Stimulated activated CD4-positive, alpha-beta T cell treated with anti-CD3 and anti-CD28 coated beads, Interleukin-1b, Interleukin-23, amount 100 ng/mL, for 48 hours (primary cell): ENCODE results near the gene PARD3B.

Experiments used
- DNase-seq: peaks from one replicate; pipeline ENCODE4 v3.0.0-alpha.2; 2020

Gene PARD3B

GRCh38 chr2:205494537-205495235 lies 949.4 kb downstream of the PARD3B start:
- DNase-seq = no peak

GRCh38 chr2:205495819-205496218 lies 950.5 kb downstream of the PARD3B start:
- no peak for DNase-seq

- DNase-seq = no peak
These were observed 951.1 kb downstream of the PARD3B start for GRCh38 chr2:205496370-205496769.

- no peak for DNase-seq
These were observed 951.5 kb downstream of the PARD3B start for GRCh38 chr2:205496772-205497171.

- no peak for DNase-seq
These were observed 953.7 kb downstream of the PARD3B start for GRCh38 chr2:205499006-205499405.

- DNase-seq = no peak
These were observed 954.8 kb downstream of the PARD3B start for GRCh38 chr2:205500065-205500464.

- DNase-seq = no peak
These were observed 955.7 kb downstream of the PARD3B start for GRCh38 chr2:205500951-205501350.

- DNase-seq = no peak
These were observed 956.6 kb downstream of the PARD3B start for GRCh38 chr2:205501826-205502225.

- no peak for DNase-seq
These were observed 960.1 kb downstream of the PARD3B start for GRCh38 chr2:205505371-205505770.

GRCh38 chr2:205509655-205510054 lies 964.4 kb downstream of the PARD3B start:
- no peak for DNase-seq

- no peak for DNase-seq
These were observed 965.1 kb downstream of the PARD3B start for GRCh38 chr2:205510345-205510744.

- no peak for DNase-seq
These were observed 965.9 kb downstream of the PARD3B start for GRCh38 chr2:205511221-205511620.

GRCh38 chr2:205511641-205512040 lies 966.4 kb downstream of the PARD3B start:
- DNase-seq = no peak

GRCh38 chr2:205520311-205520710 lies 975.0 kb downstream of the PARD3B start:
- DNase-seq = no peak

GRCh38 chr2:205524656-205525055 lies 979.4 kb downstream of the PARD3B start:
- no peak for DNase-seq

GRCh38 chr2:205527801-205528200 lies 982.5 kb downstream of the PARD3B start:
- peak; percentile 1 for DNase-seq

- DNase-seq = no peak
These were observed 985.8 kb downstream of the PARD3B start for GRCh38 chr2:205531072-205531471.

- no peak for DNase-seq
These were observed 986.3 kb downstream of the PARD3B start for GRCh38 chr2:205531489-205532148.

- DNase-seq = no peak
These were observed 989.7 kb downstream of the PARD3B start for GRCh38 chr2:205535001-205535400.

GRCh38 chr2:205539603-205540002 lies 994.3 kb downstream of the PARD3B start:
- no peak for DNase-seq

GRCh38 chr2:205540036-205540435 lies 994.8 kb downstream of the PARD3B start:
- no peak for DNase-seq

GRCh38 chr2:205543262-205543843 lies 998.1 kb downstream of the PARD3B start:
- peak; percentile 2 for DNase-seq

- DNase-seq = no peak
These were observed 998.8 kb downstream of the PARD3B start for GRCh38 chr2:205543937-205544702.
